Spleen (tissue), 11 donors: ENCODE results near the gene INVS. TPM values are rescaled to one million over a fixed set of nuclear protein-coding genes. Genes with fewer than 3 reads are reported as not detected.
A peak's percentile ranks its signal among the peaks of the same experiment; 100 is the strongest.

ENCODE experiments used
- DNase-seq: peaks from one replicate; pipeline ENCODE4 v3.0.0-alpha.2; 2020
- H3K27ac ChIP-seq, 8 donors: fragments of 200-600 bp; sonication (generic) in 7 of 8; 1 replicate in 4 of 8; 2 replicates in 4 of 8; pipeline versions ENCODE4 v1.5.0 to v1.8.0; 2016 to 2021; ENCODE audit warnings: inconsistent platforms in 4 of 8, mild to moderate bottlenecking in 4 of 8, moderate library complexity in 1 of 8
- H3K27me3 ChIP-seq, 7 donors: fragments of 200-600 bp; sonication (generic) in 6 of 7; replicated peaks in 1 of 7; 1 replicate in 4 of 7; 2 replicates in 3 of 7; pipeline versions ENCODE4 v1.5.0 to v1.8.0; 2016 to 2021; ENCODE audit warnings: inconsistent platforms in 3 of 7, mild to moderate bottlenecking in 1 of 7
- H3K36me3 ChIP-seq, 6 donors: fragments of 200-600 bp; sonication (generic) in 5 of 6; 1 replicate in 4 of 6; 2 replicates in 2 of 6; pipeline versions ENCODE4 v1.5.0 to v1.8.0; 2016 to 2021; ENCODE audit warnings: inconsistent platforms in 2 of 6
- H3K4me1 ChIP-seq, 6 donors: fragments of 200-600 bp; sonication (generic) in 5 of 6; 1 replicate in 3 of 6; 2 replicates in 3 of 6; pipeline versions ENCODE4 v1.5.0 to v1.8.0; 2016 to 2021; ENCODE audit warnings: inconsistent platforms in 3 of 6
- H3K4me3 ChIP-seq, 8 donors: fragments of 200-600 bp; sonication (generic) in 7 of 8; 1 replicate in 4 of 8; 2 replicates in 4 of 8; pipeline versions ENCODE4 v1.5.0 to v1.8.0; 2016 to 2021; ENCODE audit warnings: inconsistent platforms in 4 of 8, mild to moderate bottlenecking in 4 of 8, moderate library complexity in 2 of 8
- H3K9me3 ChIP-seq, 8 donors: fragments of 200-600 bp; sonication (generic) in 7 of 8; 1 replicate in 4 of 8; 2 replicates in 4 of 8; pipeline versions ENCODE4 v1.5.0 to v1.8.0; 2016 to 2021; ENCODE audit warnings: inconsistent platforms in 4 of 8
- POLR2A ChIP-seq, 3 donors: fragments of 450-650 bp; IDR thresholded peaks; one replicate each; pipeline ENCODE4 v1.5.1; 2017; ENCODE audit warnings: antibody characterized with exemption in 3 of 3, mild to moderate bottlenecking in 1 of 3
- POLR2AphosphoS5 ChIP-seq, 3 donors: sonication (generic); formaldehyde crosslinking; IDR thresholded peaks; one replicate each; pipeline ENCODE4 v1.5.1; 2017; ENCODE audit warnings: antibody characterized with exemption in 3 of 3
- WGBS, 5 donors: extraction: QIAGEN DNeasy Blood & Tissue Kit in 3 of 5; methylation state at CpG; one replicate each; pipeline versions ENCODE4 v1.1.5 to v1.1.7; 2013 to 2018; 5-methylcytosine and 5-hydroxymethylcytosine counted together
- intact Hi-C: fragments of 100-400 bp; cut with DNase I; formaldehyde crosslinking; loops from one replicate; pipeline ENCODE4 v1.15.0; 2023; ENCODE audit warnings: low total_unique reads
- polyA plus RNA-seq, 3 donors: library from polyadenylated mRNA; stranded (reverse); fragments of 200-250 nt; gene quantifications; one replicate each; pipeline ENCODE4 v1.2.1, GENCODE V29; 2013
- total RNA-seq, 7 donors: library from RNA; depleted of rRNA in 3 of 7; stranded (reverse); fragments of >200 nt in 3 of 7; fragmentation: NEBNext Ultra II Directional in 4 of 7; extraction: Animal tissue kit (Norgen Biotek cat#: 25700) in 4 of 7; gene quantifications; one replicate each; pipeline versions ENCODE4 v1.1.0 to v1.2.1, GENCODE V29; 2016 to 2021
- TF ChIP-seq, protein P1 (sequence below), 11 experiments: fragments of 200-600 bp in 7 of 11; fragments of 450-650 bp in 4 of 11; sonication (generic) in 4 of 11; IDR thresholded peaks in 8 of 11; conservative IDR thresholded peaks in 3 of 11; 1 replicate in 7 of 11; 2 replicates in 4 of 11; pipeline versions ENCODE4 v1.4.0 to v1.8.0; 2016 to 2021; ENCODE audit warnings: antibody characterized with exemption in 11 of 11, inconsistent platforms in 4 of 11, mild to moderate bottlenecking in 1 of 11
- donor health status: healthy with polysubstance abuse.
- donor health status: DM: no; HTN: no; CAD: no; lungs with moderate emphysema.
- donor health status: DM: no; HTN: no; CAD: no.
- donor health status: Bipolar disorder and iron deficiency.
- donor health status: healthy.
- donor health status: DM: no; HTN: no; CAD: no.
- donor health status: DM: yes; HTN: yes; CAD: no.

INVS gene
- total and polyA plus RNA-seq, 10 donors: 3.0 to 49.5 (median 25.9) TPM

DNA sequence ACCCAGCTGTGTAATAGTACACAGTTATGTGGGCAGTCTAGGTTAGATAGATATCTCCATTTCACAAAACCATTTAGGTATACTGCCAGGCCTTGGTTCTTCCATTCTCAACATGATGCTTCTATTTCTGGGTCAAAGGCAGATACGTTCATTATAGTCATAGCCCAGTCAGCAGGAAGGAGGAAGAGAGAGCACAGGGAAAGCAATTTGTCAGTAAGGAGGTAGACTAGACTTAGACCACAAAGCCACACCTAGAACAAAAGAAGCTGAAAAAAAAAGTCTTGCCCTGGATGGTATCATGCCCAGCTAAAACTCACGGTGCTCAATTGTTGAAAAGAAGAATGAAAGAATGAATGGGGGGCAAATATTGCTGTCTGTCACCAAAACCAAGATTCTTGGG, 7.6 kb downstream of the INVS start:
- DNase-seq: no peak
- H3K4me1 ChIP-seq: peaks cover 0 to 13% (median 0%) of the 10 kb centered on the region in 6 donors
- no peaks in the 10 kb centered on the region for H3K9me3 ChIP-seq
- no peaks in the 10 kb centered on the region for H3K27me3 ChIP-seq
- no peak overlapping the region for H3K27ac ChIP-seq
- TF ChIP-seq POLR2A (IDR thresholded peaks at IDR 0.05) (no peak), POLR2AphosphoS5 (IDR thresholded peaks at IDR 0.05) (no peak)
- TF ChIP-seq, protein P1, sequence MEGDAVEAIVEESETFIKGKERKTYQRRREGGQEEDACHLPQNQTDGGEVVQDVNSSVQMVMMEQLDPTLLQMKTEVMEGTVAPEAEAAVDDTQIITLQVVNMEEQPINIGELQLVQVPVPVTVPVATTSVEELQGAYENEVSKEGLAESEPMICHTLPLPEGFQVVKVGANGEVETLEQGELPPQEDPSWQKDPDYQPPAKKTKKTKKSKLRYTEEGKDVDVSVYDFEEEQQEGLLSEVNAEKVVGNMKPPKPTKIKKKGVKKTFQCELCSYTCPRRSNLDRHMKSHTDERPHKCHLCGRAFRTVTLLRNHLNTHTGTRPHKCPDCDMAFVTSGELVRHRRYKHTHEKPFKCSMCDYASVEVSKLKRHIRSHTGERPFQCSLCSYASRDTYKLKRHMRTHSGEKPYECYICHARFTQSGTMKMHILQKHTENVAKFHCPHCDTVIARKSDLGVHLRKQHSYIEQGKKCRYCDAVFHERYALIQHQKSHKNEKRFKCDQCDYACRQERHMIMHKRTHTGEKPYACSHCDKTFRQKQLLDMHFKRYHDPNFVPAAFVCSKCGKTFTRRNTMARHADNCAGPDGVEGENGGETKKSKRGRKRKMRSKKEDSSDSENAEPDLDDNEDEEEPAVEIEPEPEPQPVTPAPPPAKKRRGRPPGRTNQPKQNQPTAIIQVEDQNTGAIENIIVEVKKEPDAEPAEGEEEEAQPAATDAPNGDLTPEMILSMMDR (IDR thresholded peaks at IDR 0.05 in 8 of 11, conservative IDR thresholded peaks at IDR 0.05 in 3 of 11): no peak
- H3K36me3 ChIP-seq: peaks cover 0 to 96% (median 34%) of the 10 kb centered on the region in 6 donors
- intact Hi-C loops: no loop called here
- no peak overlapping the region for H3K4me3 ChIP-seq
- 76 to 87% (median 79%) methylated on average over 2 of the region's 2 CpGs for WGBS, 5 donors

DNA sequence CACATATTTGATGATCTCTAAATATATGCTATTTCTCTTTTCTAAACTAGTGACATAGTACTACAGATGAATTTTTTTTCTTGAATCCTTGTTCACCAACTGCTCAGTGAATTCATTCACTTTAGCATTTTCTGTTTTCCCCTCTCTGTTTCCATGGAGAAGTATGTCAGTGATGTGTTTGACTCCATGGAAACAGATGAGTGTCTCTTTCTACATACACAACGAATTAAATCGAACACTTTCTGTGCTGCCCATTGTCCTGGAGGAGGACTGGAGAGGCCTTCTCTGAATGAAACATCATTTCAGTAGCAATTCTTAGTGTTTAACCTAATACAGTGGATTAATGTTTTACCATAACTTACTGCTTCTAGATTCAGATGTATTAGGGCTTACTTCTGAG, 9.5 kb downstream of the INVS start:
- Histone ChIP-seq H3K4me1 (peaks cover 0 to 13% (median 0%) of the 10 kb centered on the region in 6 donors), H3K9me3 (no peaks in the 10 kb centered on the region), H3K27ac (no peak overlapping the region), H3K27me3 (no peaks in the 10 kb centered on the region), H3K4me3 (no peak overlapping the region), H3K36me3 (peaks cover 0 to 91% (median 34%) of the 10 kb centered on the region in 6 donors)
- DNase-seq: no peak
- intact Hi-C loops: no loop called here
- 86 to 95% (median 89%) methylated on average over 2 of the region's 2 CpGs for WGBS, 5 donors
- TF ChIP-seq POLR2A (IDR thresholded peaks at IDR 0.05): no peak
- TF ChIP-seq POLR2AphosphoS5 (IDR thresholded peaks at IDR 0.05): no peak
- TF ChIP-seq, protein P1 (IDR thresholded peaks at IDR 0.05 in 8 of 11, conservative IDR thresholded peaks at IDR 0.05 in 3 of 11): no peak

DNA sequence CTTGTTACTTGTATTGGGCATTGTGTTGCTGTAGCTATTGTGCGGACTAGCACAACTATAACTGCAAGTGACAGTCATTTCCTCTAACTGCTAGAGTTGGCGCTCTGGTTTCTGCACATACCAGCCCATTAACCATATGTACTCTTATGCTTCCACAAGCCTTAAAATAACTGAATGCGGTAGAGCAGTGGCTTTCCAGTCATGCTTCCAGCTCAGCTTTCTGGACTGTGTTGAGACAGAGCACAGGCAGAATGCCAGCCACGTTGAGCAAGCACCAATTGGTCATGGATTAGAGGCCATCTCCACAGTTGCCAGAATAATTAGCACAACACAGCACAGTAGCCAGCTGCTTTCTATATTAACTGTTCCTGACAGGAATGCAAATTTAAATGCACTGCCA, 12.2 kb downstream of the INVS start:
- Histone ChIP-seq H3K36me3 (peaks cover 0 to 72% (median 16%) of the 10 kb centered on the region in 6 donors), H3K4me1 (peaks cover 0 to 13% (median 0%) of the 10 kb centered on the region in 6 donors), H3K4me3 (no peak overlapping the region), H3K27me3 (no peaks in the 10 kb centered on the region), H3K27ac (no peak overlapping the region), H3K9me3 (no peaks in the 10 kb centered on the region)
- TF ChIP-seq, protein P1 (IDR thresholded peaks at IDR 0.05 in 8 of 11, conservative IDR thresholded peaks at IDR 0.05 in 3 of 11): no peak
- TF ChIP-seq POLR2A (IDR thresholded peaks at IDR 0.05) (no peak), POLR2AphosphoS5 (IDR thresholded peaks at IDR 0.05) (peak in 1 of 3 donors; percentile 43)
- 46 to 77% (median 65%) methylated on average over 4 of the region's 4 CpGs for WGBS, 5 donors
- intact Hi-C loops: no loop called here
- no peak for DNase-seq

DNA sequence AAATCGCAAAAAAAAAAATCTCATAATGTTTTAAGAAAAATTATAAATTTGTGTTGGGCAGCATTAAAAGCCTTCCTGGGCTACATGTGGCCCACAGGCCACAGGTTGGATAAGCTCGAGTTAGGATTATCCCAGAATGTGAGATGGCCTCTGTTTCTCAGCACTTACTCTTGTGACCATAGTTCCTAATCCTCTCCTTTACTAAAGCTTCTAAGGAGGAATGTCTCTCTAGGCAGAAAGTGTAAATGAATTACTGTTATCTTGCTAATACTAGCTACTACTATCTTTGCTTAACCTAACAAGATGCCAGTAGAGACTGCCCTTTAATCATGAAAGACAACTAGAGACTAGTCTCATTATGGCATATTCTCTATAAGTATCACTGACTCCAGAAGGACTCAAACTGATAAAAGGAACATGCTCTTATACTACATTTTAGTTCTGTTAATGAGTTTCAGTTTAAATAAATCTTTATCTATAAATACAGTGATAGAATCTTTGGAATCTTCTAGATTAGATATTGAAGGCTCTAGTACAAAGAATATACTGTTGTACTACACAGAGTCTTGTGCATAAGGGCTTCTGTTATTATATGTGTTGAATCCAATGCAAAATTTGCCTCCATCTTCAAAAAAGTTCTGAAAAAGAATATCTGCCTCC, 13.8 kb downstream of the INVS start:
- 95 to 100% (median 96%) methylated on average over 2 of the region's 2 CpGs for WGBS, 5 donors
- TF ChIP-seq POLR2A (IDR thresholded peaks at IDR 0.05) (no peak), POLR2AphosphoS5 (IDR thresholded peaks at IDR 0.05) (no peak)
- TF ChIP-seq, protein P1 (IDR thresholded peaks at IDR 0.05 in 8 of 11, conservative IDR thresholded peaks at IDR 0.05 in 3 of 11): no peak

More for the DNA sequence above, 13.8 kb downstream of the INVS start:
- Histone ChIP-seq H3K4me3 (no peak overlapping the region), H3K27me3 (no peaks in the 10 kb centered on the region), H3K36me3 (peaks cover 0 to 68% (median 2%) of the 10 kb centered on the region in 6 donors), H3K27ac (no peak overlapping the region), H3K9me3 (no peaks in the 10 kb centered on the region), H3K4me1 (peaks cover 0 to 13% (median 0%) of the 10 kb centered on the region in 6 donors)
- no peak for DNase-seq
- intact Hi-C loops: no loop called here
